IPS-18a (cell line): ENCODE measurements around the gene CCT3.
A peak's percentile ranks its signal among the peaks of the same experiment; 100 is the strongest.

Source experiments
- H3K27ac ChIP-seq: one replicate; pipeline ENCODE4 v1.5.1; 2013; ENCODE audit warnings: low read length
- H3K27me3 ChIP-seq: one replicate; pipeline ENCODE4 v1.6.1; 2013; ENCODE audit warnings: mild to moderate bottlenecking, low read length; ENCODE audit not compliant: control insufficient read depth, insufficient read depth
- H3K36me3 ChIP-seq: one replicate; pipeline ENCODE4 v1.6.1; 2013; ENCODE audit warnings: low read depth, low read length; ENCODE audit not compliant: control insufficient read depth
- H3K4me1 ChIP-seq: one replicate; pipeline ENCODE4 v1.6.1; 2013; ENCODE audit warnings: low read depth, low read length; ENCODE audit not compliant: control insufficient read depth
- H3K4me3 ChIP-seq: one replicate; pipeline ENCODE4 v1.5.1; 2013; ENCODE audit warnings: low read length
- H3K9ac ChIP-seq: one replicate; pipeline ENCODE4 v1.6.1; 2013; ENCODE audit warnings: mild to moderate bottlenecking, low read length, moderate library complexity
- H3K9me3 ChIP-seq: one replicate; pipeline ENCODE4 v1.6.1; 2013; ENCODE audit warnings: low read depth, low read length; ENCODE audit not compliant: control insufficient read depth

The CCT3 gene

GRCh38 chr1:156338180-156338976, at the start of gene CCT3, which contains the start of gene TSACC:
Gene CCT3, minus strand, starts transcription at chr1:156338292. Its CDS starts 108 bp downstream, at chr1:156338184.
Gene TSACC, plus strand, starts transcription at chr1:156338526. Its CDS starts 1,232 bp downstream, at chr1:156339758.
- H3K4me1 ChIP-seq, result no peaks in the 10 kb centered on the region
- H3K27ac ChIP-seq, result peak within 1 kb of the TSS; percentile 89
- peak within 1 kb of the TSS; percentile 93 for H3K9ac ChIP-seq
- H3K27me3 ChIP-seq, result no peaks in the 10 kb centered on the region
- peaks cover 23% of the 10 kb centered on the region for H3K36me3 ChIP-seq
- peak within 1 kb of the TSS; percentile 99 for H3K4me3 ChIP-seq
- no peaks in the 10 kb centered on the region for H3K9me3 ChIP-seq

GRCh38 chr1:156387870-156388173, 49.7 kb upstream of the CCT3 start:
- Histone ChIP-seq H3K36me3 (no peaks in the 10 kb centered on the region), H3K27ac (no peak overlapping the region), H3K9ac (peak overlapping the region; percentile 16), H3K4me1 (peaks cover 25% of the 10 kb centered on the region), H3K4me3 (peak overlapping the region; percentile 49), H3K27me3 (peaks cover 66% of the 10 kb centered on the region), H3K9me3 (no peaks in the 10 kb centered on the region)

GRCh38 chr1:156386949-156387869, 49.1 kb upstream of the CCT3 start:
- H3K27me3 ChIP-seq, result peaks cover 70% of the 10 kb centered on the region
- H3K9ac ChIP-seq, result no peak overlapping the region
- H3K27ac ChIP-seq, result no peak overlapping the region
- H3K9me3 ChIP-seq, result no peaks in the 10 kb centered on the region
- peak overlapping the region; percentile 49 for H3K4me3 ChIP-seq
- no peaks in the 10 kb centered on the region for H3K36me3 ChIP-seq
- peaks cover 19% of the 10 kb centered on the region for H3K4me1 ChIP-seq

GRCh38 chr1:156386134-156386901, 48.2 kb upstream of the CCT3 start:
- H3K4me3 ChIP-seq, result no peak overlapping the region
- no peak overlapping the region for H3K27ac ChIP-seq
- H3K36me3 ChIP-seq, result no peaks in the 10 kb centered on the region
- no peak overlapping the region for H3K9ac ChIP-seq
- peaks cover 65% of the 10 kb centered on the region for H3K27me3 ChIP-seq
- peaks cover 10% of the 10 kb centered on the region for H3K4me1 ChIP-seq
- no peaks in the 10 kb centered on the region for H3K9me3 ChIP-seq

- Histone ChIP-seq H3K4me3 (no peak overlapping the region), H3K27me3 (peaks cover 58% of the 10 kb centered on the region)
Measured at GRCh38 chr1:156385534-156386031, 47.5 kb upstream of the CCT3 start.

GRCh38 chr1:156384658-156385057, 46.6 kb upstream of the CCT3 start:
- Histone ChIP-seq H3K27me3 (peaks cover 49% of the 10 kb centered on the region), H3K27ac (no peak overlapping the region), H3K9me3 (no peaks in the 10 kb centered on the region), H3K4me1 (peaks cover 7% of the 10 kb centered on the region), H3K36me3 (no peaks in the 10 kb centered on the region), H3K9ac (no peak overlapping the region), H3K4me3 (no peak overlapping the region)

More at GRCh38 chr1:156385534-156386031, 47.5 kb upstream of the CCT3 start:
- Histone ChIP-seq H3K27ac (no peak overlapping the region), H3K9ac (no peak overlapping the region), H3K4me1 (peaks cover 7% of the 10 kb centered on the region), H3K9me3 (no peaks in the 10 kb centered on the region), H3K36me3 (no peaks in the 10 kb centered on the region)

GRCh38 chr1:156384007-156384406, 45.9 kb upstream of the CCT3 start:
- Histone ChIP-seq H3K4me3 (no peak overlapping the region), H3K9me3 (no peaks in the 10 kb centered on the region), H3K9ac (no peak overlapping the region), H3K27ac (no peak overlapping the region), H3K4me1 (peaks cover 4% of the 10 kb centered on the region), H3K36me3 (no peaks in the 10 kb centered on the region), H3K27me3 (peaks cover 42% of the 10 kb centered on the region)

GRCh38 chr1:156383023-156383422, 44.9 kb upstream of the CCT3 start:
- Histone ChIP-seq H3K9ac (no peak overlapping the region), H3K9me3 (no peaks in the 10 kb centered on the region), H3K4me1 (no peaks in the 10 kb centered on the region), H3K4me3 (no peak overlapping the region), H3K27me3 (peaks cover 34% of the 10 kb centered on the region), H3K27ac (no peak overlapping the region), H3K36me3 (no peaks in the 10 kb centered on the region)

GRCh38 chr1:156382561-156382960, 44.5 kb upstream of the CCT3 start:
- Histone ChIP-seq H3K36me3 (no peaks in the 10 kb centered on the region), H3K4me3 (no peak overlapping the region), H3K27ac (no peak overlapping the region), H3K4me1 (no peaks in the 10 kb centered on the region), H3K9me3 (no peaks in the 10 kb centered on the region), H3K9ac (no peak overlapping the region), H3K27me3 (peaks cover 29% of the 10 kb centered on the region)

GRCh38 chr1:156379420-156380165, 41.5 kb upstream of the CCT3 start:
- H3K4me3 ChIP-seq, result no peak overlapping the region
- H3K4me1 ChIP-seq, result no peaks in the 10 kb centered on the region
- no peak overlapping the region for H3K27ac ChIP-seq
- no peak overlapping the region for H3K9ac ChIP-seq
- no peaks in the 10 kb centered on the region for H3K36me3 ChIP-seq
- peaks cover 10% of the 10 kb centered on the region for H3K27me3 ChIP-seq
- no peaks in the 10 kb centered on the region for H3K9me3 ChIP-seq
